HG03457 (cell line): Measurements from ENCODE around the gene YEATS2.
"Not testable (repeated sequence)": the region's sequence is repeated elsewhere in the genome, so short reads cannot be mapped to it uniquely, and the experiment has no call there.

Source experiments
- ATAC-seq: cut with Tn5 transposase; IDR thresholded peaks from one replicate; pipeline ENCODE4 v1.9.1; 2021; ENCODE audit warnings: moderate number of reproducible peaks; ENCODE audit not compliant: unreplicated experiment

Gene YEATS2

DNA sequence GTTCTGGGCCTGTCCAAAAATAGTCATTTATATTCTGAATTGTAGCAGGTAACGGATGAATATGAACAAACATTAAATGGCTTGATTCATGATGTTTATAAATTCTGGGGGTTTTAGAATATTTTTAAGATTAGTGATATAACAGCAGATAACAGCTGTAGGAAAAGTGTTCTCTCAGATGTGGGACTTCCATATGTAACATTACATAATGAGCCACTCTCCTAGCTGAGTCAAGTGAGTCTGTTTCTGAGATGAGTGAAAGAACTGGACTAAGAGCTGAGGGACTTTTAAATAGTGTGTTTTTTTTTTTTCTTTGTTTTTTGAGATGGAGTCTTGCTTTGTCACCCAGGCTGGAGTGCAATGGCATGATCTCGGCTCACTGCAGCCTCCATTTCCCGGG, 13.9 kb downstream of the YEATS2 start:
- ATAC-seq = no peak

DNA sequence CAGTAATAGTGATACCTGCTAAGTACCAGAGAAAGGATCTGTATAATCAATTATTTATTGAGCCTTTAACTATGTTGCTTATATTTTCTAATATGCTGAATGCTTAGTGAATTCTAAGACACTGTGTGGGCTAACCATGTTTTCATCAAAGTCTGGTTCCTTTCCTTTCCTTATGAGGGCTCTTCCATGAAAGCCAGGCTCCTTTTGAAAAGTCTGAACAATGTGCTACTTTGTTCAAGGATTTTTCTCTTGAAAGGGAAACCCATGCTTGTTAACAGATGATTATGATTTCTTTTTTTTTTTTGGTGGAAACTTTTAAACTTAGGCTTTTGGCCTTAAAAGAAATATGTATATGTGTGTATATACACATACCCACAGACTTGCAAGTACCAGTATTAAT, 17.0 kb downstream of the YEATS2 start:
- ATAC-seq = no peak

DNA sequence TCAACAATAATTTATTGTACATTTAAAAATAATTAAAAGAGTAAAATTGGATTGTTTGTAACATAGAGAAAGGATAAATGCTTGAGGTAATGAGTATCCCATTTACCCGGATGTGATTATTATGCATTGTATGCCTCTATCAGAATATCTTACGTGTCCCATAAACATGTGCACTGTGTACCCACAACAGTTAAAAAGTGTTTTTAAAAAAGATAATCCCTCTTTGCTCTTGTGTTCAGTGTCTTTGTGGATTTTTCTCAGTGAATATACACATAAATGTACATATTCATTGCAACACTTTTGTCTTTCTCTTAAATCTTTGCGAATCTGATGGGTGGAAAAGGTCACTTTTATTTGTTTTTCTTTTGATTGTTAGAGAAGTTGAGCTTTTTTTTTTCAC, 20.4 kb downstream of the YEATS2 start:
- ATAC-seq = no peak

DNA sequence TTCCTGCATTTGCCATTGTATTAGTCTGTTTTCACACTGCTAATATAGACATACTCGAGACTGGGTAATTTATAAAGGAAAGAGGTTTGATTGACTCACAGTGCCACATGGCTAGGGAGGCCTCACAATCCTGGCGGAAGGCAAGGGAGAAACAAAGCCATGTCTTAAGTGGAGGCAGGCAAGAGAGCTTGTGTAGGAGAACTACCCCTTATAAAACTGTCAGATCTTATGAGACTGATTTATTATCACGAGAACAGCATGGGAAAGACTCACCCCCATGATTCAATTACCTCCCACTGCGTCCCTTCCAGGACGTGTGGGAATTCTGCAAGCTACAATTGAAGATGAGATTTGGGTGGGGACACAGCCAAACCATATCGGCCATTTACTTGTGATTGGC, 27.8 kb downstream of the YEATS2 start:
- no peak for ATAC-seq

DNA sequence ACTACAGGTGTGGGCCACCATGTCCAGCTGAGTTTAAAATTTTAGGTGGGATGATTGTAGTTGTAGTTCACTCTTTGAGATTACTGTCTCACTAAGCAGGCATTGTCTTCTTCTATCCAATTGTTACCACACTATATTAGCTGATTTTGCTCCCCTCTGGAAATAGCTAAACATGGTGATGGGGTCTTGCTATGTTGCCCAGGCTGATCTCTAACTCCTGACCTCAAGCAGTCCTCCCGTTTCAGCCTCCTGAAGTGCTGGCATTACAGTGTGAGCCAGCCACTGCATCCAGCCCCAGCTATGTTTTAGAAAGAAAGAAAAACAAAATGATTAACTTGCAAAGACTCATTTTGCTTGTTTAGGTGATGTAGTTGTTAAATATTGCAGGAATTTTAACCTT, 30.6 kb downstream of the YEATS2 start:
- no peak for ATAC-seq

DNA sequence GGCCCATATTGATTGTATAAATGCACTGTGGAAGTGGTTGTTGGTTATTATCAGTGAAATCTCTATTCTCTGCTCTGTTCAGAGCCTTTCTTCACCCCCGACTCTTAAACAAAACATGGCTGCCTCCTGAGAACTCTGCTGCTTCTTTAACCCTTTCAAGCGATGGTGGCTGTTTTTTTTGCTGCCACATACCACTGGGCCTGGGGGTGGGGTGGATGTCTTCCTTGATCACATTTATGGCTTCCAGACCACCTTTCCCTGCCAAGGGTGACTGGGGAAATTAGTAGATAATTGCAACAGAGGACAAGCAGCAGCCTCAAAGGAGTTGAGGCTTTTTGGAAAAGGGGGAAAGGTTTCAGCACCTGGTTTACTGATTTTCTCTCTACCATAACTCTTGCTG, 32.8 kb downstream of the YEATS2 start:
- ATAC-seq = no peak

DNA sequence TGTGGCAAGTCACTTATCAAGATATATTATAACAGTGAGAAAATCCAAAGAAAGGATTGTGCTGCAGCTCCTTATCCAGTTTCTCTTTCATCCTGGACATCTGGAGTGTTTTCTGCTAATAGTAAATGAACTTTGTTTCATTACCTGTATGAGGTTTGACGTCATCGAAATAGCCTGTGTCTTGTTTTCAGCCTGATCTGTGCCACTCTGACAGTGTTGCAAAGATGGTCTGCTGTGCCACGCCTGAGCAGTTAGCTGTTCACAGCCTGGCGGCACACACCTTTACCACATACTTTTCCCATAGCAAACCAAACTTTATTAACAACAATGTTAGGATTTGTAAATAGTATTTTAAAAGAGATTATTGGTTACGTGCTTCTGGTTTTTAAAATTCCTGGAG, 34.0 kb downstream of the YEATS2 start:
- ATAC-seq = no peak

DNA sequence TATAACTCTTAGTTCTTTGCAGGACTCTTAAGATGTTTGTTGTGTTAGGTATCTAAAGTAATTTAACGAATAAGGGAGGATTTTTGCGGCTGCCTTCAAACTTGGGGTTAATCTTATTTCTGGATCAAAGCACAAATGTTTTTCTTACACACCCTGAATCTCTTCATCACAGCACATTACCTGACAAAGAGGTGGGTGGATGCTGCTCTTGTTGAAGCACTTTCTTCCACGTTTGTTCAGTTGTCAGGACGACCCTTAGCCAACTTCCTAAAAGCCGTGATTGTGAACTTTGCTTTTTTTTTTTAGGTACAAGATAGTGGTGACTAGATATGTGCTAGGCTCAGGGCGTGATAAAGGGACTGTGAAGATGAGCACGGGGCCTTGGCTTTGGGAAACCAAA, 36.0 kb downstream of the YEATS2 start:
- no peak for ATAC-seq

DNA sequence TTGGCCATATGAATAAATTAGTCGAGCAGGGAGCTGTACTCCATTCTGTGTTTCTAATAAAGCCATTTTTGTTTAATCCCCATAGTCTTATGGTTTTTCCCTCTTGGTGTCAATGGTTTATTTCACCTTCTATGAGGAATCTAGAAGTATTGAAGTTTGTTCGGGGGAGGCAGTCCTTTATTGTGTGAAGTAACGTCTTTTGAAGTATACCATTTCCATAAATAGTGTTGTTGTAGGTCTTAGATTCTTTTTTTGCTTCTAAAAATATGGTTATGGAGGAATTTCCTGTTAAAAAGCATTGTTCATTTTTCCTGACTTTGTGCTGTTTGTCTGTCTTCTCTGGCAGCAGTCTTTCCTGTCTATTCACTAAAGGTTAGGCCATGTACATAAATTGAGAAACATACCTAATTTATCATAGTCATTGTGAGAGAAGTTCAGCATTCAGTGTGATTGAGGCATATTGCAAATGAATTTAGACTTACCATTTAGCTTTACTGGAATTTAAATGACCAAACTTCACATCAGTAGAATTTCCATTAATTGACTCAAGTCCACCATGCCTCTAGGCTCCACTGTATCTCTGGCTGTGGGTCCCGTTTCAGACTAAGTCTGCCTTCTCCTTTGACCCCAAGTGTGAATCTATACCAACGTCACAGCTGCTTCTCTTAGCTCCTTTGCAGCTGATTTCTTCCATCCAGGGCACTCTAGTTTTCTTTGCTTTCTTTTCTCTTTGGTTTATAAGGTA, 37.3 kb downstream of the YEATS2 start:
- no peak for ATAC-seq

DNA sequence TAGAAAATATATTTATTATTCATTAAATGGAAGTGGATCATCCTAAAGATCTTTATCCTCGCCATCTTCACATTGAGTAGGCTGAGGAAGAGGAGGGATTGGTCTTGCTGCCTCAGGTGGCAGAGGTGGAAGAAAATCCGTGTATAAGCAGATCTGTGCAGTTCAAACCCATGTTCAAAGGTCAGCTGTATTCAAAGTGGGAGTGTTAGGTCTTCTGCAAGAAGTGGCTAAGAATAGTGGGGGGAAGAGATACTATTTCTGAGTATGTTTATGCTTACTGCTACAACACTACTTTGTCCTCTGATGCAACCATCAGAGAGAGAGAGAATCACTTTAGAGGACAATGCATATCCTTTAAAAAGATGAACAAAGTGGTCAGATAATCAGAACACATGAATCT, 39.5 kb downstream of the YEATS2 start:
- ATAC-seq = no peak

DNA sequence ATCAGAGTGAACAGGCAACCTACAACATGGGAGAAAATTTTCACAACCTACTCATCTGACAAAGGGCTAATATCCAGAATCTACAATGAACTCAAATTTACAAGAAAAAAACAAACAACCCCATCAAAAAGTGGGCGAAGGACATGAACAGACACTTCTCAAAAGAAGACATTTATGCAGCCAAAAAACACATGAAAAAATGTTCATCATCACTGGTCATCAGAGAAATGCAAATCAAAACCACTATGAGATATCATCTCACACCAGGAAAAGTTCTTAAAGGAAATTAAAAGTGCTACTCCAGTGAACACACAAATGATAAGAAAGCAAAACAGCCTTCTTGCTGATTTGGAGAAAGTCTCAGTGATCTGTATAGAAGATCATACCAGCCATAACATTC, 42.6 kb downstream of the YEATS2 start:
- ATAC-seq = not testable (repeated sequence)

DNA sequence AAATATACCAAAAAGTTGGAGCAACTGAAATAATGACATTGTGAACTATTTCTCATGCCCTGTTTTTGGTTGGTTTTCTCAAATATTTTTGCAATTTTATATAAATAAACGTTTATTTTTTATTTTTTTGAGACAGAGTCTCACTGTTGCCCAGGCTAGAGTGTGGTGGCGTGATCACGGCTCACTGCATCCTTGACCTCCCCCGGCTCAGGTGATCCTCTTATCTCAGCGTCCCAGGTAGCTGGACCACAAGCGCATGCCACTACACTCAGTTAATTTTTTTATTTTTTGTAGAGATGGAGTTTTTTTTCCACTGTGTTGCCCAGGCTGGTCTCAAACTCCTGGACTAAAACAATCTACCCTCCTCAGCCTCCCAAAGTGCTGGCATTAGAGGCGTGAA, 45.6 kb downstream of the YEATS2 start:
- no peak for ATAC-seq

DNA sequence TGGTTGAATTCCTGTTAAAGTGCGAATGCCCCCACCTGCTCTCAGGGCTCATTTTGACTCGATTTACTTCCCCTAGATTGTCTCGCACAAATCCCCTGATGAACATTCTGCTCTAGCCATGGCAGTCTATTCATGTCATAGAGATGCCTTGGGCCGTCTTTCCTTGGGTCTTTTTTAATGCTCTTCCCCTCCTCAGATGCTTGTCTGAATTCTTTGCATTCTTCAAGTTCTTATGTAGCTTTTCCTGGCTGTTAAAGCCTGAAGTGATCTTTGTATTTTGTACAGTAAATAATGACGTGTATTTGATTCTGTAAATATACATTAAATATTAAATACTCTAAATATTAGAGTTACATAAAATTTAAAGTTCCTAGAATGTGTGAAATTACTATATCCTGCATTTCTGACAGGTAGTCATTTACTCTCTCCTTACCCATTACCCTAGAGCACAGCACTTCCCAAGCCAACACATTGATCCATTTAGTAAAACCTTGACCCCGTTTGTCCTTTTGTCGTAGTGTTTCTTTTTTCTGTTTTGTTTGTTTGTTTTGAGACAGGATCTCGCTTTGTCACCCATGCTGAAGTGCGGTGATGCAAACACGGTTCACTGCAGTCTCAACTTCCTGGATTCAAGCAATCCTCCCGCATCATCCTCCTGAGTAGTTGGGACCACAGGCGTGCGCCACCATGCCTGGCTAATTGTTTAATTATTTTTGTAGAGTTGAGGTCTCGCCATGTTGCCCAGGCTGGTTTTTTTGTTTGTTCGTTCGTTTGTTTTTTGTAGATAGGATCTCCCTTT, 47.9 kb downstream of the YEATS2 start:
- no peak for ATAC-seq

DNA sequence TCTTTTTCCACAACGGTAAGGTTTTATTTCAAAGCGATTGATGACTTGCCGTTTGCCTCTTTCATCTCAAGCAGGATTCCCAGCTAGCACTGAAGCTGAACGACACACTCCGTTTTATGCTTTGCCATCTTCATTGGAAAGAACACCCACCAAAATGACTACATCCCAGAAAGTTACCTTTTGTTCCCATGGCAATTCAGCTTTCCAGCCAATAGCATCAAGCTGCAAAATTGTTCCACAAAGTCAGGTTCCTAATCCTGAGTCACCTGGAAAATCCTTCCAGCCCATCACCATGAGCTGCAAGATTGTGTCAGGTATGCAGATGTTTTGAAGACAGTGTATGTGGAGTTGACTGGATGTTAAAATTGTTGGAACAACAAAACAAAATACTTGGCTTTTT, 56.5 kb downstream of the YEATS2 start:
- ATAC-seq = no peak

DNA sequence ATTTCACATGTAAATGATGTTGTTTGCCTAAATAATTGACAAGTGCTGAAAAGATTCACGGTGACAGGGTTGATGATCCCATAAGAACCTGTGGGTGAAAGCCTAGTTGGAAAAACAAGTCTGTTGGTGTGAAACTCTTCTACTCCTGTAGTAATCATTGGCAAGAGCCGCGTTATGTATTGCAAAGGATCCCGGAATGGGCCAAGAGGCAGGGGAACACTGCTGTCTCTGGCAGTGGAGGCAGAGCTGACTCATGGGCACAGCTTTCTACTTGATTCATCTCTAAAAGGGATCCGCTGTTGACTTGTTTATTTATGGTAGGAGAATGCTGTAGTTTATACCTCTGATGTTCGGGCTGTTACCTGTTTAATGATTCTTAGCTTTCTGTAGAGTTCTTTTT, 64.7 kb downstream of the YEATS2 start:
- ATAC-seq = no peak

DNA sequence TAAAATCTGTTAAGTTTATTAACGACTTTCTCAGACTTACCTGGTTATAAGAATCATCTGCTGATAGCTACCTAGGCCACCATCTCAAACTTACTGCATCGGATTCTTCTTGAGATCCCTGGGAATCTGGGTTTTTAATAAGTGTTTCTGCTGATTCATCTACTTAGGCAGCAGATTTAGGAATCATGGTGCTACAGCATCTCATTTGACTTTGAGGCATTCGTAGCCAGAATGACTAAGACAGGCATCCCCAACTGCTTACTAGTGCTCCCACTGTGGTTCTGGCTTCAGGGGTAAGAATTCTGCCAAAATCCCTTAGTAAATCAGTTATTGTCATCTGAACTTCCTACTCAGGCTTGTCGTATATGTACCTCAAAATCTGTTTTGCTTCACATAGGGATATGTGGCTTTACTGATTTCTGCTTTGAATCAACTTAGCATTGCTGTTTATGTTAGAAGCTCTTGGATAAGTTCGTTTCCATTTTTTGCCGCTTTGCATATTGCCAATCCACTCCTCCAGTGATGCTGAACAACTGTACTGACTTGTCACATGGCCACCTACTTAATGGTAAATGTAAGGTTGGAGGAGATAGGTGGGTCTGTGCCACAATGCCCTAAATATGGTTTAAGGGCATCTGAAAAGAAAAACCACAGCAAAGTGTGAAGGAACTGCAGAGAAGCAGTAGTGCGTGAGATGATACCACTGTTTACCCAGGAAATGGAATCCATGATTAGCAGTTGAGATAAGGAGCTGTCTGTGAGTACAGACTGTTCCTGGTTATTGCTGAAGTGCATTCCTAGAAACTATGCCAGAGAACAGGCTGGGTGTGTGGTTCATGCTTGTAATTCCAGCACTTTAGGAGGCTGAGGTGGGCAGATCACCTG, 67.5 kb downstream of the YEATS2 start:
- no peak for ATAC-seq

DNA sequence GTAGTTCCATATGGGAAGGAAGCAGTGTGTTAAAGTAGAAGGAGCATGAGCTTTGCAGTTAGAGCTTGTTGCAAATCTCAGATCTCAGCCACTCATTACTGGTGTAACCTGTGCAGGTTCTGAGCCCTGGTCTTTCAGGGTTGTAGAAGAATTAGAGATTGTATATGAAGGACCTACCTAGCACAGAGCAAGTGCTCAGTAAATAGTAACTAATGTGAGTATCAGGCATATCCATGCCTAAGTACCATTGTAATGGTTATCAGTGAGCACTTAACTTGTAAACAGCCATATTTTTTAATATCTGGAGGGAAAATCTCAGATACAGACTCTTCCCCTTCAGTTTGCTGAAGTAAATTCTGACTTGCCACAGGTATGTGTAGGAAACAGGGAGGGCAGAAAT, 68.5 kb downstream of the YEATS2 start:
- no peak for ATAC-seq

DNA sequence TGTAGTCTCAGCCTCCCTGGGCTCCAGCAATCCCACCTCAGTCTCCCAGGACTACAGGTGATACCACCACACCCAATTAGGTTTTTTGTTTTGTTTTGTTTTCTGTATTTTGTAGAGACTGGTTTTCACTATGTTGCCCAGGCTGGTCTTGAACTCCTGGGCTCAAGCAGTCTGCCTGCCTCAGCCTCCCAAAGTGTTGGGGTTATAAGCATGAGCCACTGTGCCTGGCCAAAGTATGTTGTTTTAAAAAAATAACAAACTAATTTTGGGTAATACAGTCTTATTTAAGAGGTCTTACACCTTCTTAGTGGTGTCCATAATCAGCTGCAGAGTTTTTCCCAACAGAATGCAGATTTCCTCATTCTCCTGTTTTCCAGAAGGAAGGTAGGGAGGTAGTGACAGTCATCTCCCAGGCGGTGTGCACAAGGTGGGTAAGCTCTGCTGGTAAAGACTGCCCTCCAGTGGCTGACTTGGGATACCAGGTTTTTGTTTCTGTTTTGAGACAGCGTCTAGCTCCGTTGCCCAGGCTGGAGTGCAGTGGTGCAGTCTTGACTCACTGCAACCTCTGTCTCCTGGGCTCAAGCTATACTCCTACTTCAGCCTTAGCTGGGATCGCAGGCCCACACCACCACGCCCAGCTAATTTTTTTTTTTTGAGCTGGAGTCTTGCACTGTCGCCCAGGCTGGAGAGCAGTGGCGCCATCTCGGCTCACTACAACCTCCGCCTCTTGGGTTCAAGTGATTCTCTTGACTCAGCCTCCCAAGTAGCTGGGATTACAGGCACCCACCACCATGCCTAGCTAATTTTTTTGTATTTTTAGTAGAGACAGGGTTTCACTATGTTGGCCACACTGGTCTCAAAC, 69.4 kb downstream of the YEATS2 start:
- ATAC-seq = no peak

DNA sequence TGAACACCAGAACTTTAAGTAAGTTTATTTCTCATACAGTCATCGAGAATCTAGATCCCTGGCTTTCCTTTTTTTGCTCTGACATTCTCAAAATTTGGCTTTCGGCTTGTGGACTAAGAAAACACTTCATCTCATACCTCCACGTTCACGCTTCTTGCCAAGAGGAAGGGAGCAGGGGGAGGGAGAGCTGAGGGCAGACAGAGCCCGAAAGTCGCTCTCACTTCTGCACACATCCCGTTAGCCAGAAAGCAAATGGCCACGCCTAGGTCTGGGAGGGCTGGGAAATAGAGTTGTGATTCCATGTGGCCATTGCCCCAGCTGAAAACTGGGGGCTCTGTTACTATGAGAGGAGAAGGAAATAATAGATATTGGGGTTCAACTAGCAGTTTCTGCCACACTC, 70.5 kb downstream of the YEATS2 start:
- no peak for ATAC-seq

DNA sequence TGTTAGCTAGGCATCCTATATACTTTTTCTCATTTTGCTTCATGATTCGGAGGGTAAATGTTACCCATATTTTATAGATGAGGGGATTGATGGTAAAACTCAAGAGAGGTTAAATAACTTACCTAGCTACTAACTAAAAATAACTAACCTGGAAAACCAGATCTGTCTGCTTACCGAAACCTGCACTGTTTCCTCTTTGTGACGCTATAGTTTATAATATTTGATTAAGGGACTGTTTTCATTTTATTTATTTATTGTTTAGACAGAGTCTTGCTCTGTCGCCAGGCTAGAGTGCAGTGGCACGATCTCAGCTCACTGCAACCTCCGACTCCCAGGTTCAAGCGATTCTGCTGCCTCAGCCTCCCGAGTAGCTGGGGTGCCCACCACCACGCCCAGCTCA, 71.9 kb downstream of the YEATS2 start:
- no peak for ATAC-seq

DNA sequence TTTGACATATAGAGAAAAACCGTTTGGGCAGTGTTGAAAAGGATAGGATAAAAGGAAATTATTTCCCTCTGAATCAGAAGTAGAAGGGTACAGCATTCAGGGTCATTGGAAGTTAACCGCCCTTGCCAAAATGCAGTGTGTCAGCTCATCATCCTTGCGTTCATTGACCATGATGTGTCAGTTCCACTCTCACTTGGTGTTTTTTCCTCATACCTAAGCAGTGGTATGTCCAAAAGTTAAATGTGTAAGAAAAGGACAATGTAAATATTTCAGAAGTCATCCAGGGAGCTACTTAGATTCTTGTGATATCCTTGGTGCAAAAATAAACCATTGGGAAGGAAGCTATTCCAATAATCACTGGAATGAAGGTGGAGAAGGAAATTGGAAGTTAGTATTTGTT, 77.0 kb downstream of the YEATS2 start:
- ATAC-seq = no peak
